Astrocyte of the hippocampus (primary cell): Measurements from ENCODE around the gene FBXO28.
"Not testable (repeated sequence)": the region's sequence is repeated elsewhere in the genome, so short reads cannot be mapped to it uniquely, and the experiment has no call there.

Experiments used
- DNase-seq: peaks from one replicate; pipeline ENCODE4 v3.0.0; 2011; ENCODE audit warnings: low read depth, low spot score

The FBXO28 gene

GRCh38 chr1:224113918-224114786 lies at the start of gene FBXO28:
Gene FBXO28, plus strand, starts transcription at chr1:224114111. Its CDS starts 19 bp downstream, at chr1:224114130.
- DNase-seq, result peak; percentile 97

GRCh38 chr1:224064150-224064549 lies 49.8 kb upstream of the FBXO28 start:
- no peak for DNase-seq

- peak; percentile 12 for DNase-seq
These were observed 48.5 kb upstream of the FBXO28 start for GRCh38 chr1:224065455-224065854.

- no peak for DNase-seq
These were observed 46.7 kb upstream of the FBXO28 start for GRCh38 chr1:224067207-224067606.

- no peak for DNase-seq
These were observed 46.1 kb upstream of the FBXO28 start for GRCh38 chr1:224067621-224068457.

- DNase-seq, result no peak
These were observed 45.3 kb upstream of the FBXO28 start for GRCh38 chr1:224068458-224069072.

- DNase-seq, result no peak
These were observed 44.8 kb upstream of the FBXO28 start for GRCh38 chr1:224069138-224069537.

- DNase-seq, result no peak
These were observed 43.4 kb upstream of the FBXO28 start for GRCh38 chr1:224070521-224070920.

- DNase-seq, result no peak
These were observed 37.5 kb upstream of the FBXO28 start for GRCh38 chr1:224076407-224076806.

GRCh38 chr1:224079644-224080043 lies 34.3 kb upstream of the FBXO28 start:
- DNase-seq, result not testable (repeated sequence)

- DNase-seq, result peak; percentile 38
These were observed 33.7 kb upstream of the FBXO28 start for GRCh38 chr1:224080115-224080774.

GRCh38 chr1:224081604-224082003 lies 32.3 kb upstream of the FBXO28 start:
- no peak for DNase-seq

GRCh38 chr1:224082146-224082545 lies 31.8 kb upstream of the FBXO28 start:
- peak; percentile 68 for DNase-seq

GRCh38 chr1:224084867-224085266 lies 29.0 kb upstream of the FBXO28 start:
- no peak for DNase-seq

GRCh38 chr1:224085421-224086108 lies 28.3 kb upstream of the FBXO28 start:
- DNase-seq, result no peak

- no peak for DNase-seq
These were observed 26.6 kb upstream of the FBXO28 start for GRCh38 chr1:224087286-224087794.

- no peak for DNase-seq
These were observed 24.3 kb upstream of the FBXO28 start for GRCh38 chr1:224089583-224089982.

- no peak for DNase-seq
These were observed 23.8 kb upstream of the FBXO28 start for GRCh38 chr1:224090116-224090515.

- no peak for DNase-seq
These were observed 21.8 kb upstream of the FBXO28 start for GRCh38 chr1:224092111-224092510.

- DNase-seq, result no peak
These were observed 21.3 kb upstream of the FBXO28 start for GRCh38 chr1:224092601-224093000.

- DNase-seq, result no peak
These were observed 18.6 kb upstream of the FBXO28 start for GRCh38 chr1:224095339-224095738.
